HG03521 (cell line): ENCODE data around the gene CEND1.

Experiments used
- ATAC-seq: cut with Tn5 transposase; IDR thresholded peaks from one replicate; pipeline ENCODE4 v1.9.1; 2021; ENCODE audit warnings: mild to moderate bottlenecking, moderate library complexity; ENCODE audit not compliant: unreplicated experiment

The CEND1 gene

DNA sequence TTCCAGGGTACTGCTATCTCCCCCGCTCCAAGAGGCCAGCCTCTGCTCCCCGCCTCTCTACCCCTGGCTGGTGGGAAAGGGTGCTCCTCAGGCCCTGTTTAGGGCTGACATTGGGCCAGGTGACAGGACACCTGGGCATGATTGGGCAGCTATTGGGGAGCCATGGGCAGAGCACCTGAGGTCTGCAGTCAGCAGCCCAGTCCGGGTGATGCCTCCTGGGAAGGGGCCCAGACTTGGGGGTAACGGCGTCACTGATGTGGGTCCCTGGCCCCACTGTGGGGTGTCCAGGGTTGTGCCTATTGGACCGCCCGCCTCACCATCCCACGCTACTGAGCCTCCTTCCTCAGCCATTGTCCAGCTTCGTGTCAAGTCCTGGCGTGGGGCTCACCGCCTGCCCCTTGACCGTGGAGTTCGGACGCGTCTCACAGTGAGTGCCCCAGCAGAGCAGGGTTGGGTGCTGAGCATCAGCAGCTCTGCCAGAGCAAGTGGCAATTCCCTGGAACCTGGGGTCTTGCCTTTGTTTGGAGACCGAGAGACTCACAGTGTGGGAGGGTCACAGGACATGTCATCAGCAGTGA, 9.8 kb downstream of the CEND1 start:
- no peak for ATAC-seq

GRCh38 chr11:778976-779954, 10.6 kb downstream of the CEND1 start:
- no peak for ATAC-seq

GRCh38 chr11:777288-778255, 12.3 kb downstream of the CEND1 start, which contains the start of gene GATD1:
GATD1 (minus strand) TSS chr11:777487; CDS start chr11:777462, 25 bp downstream.
- ATAC-seq: peak; percentile 81

- ATAC-seq: peak; percentile 31
Measured at GRCh38 chr11:776561-777287, 13.2 kb downstream of the CEND1 start.

GRCh38 chr11:776263-776560, 13.7 kb downstream of the CEND1 start:
- ATAC-seq: no peak

GRCh38 chr11:774873-775592, 14.9 kb downstream of the CEND1 start:
- no peak for ATAC-seq

DNA sequence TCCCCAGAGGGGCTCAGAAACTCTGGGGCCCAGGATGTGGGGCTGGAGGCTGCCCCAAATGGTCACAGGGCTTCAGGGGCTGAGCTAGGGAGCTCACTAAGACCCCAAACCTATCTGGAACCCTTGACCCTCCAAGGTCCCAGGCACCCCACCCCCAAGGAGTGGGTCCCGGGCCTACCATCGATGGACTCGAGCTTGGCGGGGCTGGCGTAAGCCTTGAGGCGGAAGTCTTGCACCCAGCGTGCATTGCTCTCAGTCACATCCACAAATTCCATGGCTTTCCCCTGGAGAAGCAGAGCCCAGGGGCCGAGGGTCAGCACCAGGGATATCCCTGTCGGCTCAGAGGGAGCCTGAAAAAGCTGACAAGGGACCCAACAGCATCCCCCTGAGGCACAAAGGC, 16.1 kb downstream of the CEND1 start:
- no peak for ATAC-seq

DNA sequence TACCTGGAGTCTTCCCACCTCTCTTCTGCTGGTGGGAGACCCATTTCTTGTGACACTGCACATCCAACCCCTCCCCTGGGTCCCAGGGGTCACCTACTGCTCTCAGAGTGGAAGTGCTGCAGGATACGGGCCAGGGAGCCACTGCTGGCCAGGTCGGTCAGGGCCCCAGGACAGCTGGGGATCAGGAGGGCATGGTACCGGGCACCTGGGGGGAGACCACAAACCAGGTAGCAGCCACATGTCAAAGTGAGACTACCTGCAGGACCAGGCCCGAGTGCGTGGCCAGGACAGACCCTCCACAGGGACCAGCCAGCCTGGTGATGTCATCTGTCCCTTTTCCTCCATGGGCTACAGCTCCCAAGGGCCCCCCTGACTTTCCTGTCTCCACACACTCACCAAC, 16.5 kb downstream of the CEND1 start:
- no peak for ATAC-seq

GRCh38 chr11:772429-773390, 17.2 kb downstream of the CEND1 start:
- ATAC-seq: no peak

GRCh38 chr11:771617-772204, 18.2 kb downstream of the CEND1 start:
- ATAC-seq: no peak

GRCh38 chr11:770642-771616, 19.0 kb downstream of the CEND1 start:
- no peak for ATAC-seq

- ATAC-seq: no peak
Measured at GRCh38 chr11:769887-770641, 19.8 kb downstream of the CEND1 start.

- no peak for ATAC-seq
Measured at GRCh38 chr11:767238-767637, 22.7 kb downstream of the CEND1 start.

- no peak for ATAC-seq
Measured at GRCh38 chr11:766936-767210, 23.0 kb downstream of the CEND1 start.

DNA sequence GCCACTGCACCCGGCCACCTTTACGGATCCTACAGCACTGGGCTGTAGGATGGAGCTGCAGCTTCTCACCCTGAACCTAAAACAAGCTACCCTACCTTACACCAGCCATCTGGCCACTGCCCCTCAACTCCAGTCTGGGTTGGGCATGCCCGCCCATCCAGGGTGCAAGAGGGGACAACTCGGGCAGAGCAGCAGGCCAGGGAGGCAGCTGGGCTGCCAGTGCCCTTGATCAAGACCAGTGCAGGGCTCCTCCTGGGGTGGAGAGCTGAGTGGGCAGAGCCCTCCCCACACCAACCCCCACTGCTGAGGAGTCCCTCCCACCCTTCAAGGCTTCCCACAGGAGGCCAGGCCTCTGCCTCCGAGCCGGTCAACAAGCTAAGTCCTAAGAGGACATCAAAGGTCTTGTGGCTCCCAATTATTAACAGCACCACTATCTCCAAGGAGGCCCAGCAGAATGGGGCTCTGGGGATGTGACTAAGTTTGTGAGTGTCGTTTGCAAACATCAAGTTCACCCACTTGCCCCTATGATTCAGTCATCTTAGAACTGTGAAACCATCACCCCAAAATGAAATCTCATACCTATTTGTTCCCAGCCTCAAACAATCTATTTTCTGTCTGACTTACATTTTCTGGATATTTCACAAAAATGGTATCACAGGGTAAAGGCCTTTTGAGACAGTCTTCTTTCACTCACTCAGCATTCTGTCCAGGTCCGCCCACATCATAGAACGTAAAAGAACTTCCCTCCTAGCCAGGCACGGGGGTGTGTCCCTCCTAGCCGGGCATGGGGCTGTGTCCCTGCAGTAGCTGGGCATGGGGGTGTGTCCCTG, 23.6 kb downstream of the CEND1 start:
- no peak for ATAC-seq

DNA sequence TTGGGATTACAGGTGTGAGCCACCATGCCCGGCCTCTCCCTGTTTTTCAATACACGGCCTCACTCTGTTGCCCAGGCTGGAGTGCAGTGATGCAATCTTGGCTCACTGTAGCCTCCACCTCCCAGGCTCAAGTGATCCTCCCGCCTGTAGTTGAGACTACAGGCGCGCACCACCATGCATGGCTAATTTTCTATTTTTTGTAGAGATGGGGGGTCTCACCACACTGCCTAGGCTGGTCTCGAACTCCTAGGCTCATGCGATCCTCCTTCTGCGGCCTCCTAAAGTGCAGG, 24.1 kb downstream of the CEND1 start:
- ATAC-seq: no peak
